ENCODE measurements around the gene GRM4.

Gene GRM4

GRCh38 chr6:34143196-34143883, 2.5 kb downstream of the GRM4 start:
- DNase-seq (ENCODE audit: low read depth in 1 of 2, low spot score in 1 of 2): no peak

GRCh38 chr6:34142061-34142998, 3.6 kb downstream of the GRM4 start:
- DNase-seq (ENCODE audit: low read depth in 1 of 2, low spot score in 1 of 2): no peak

GRCh38 chr6:34140075-34140474, 5.8 kb downstream of the GRM4 start:
- DNase-seq (ENCODE audit: low read depth in 1 of 2, low spot score in 1 of 2): no peak

GRCh38 chr6:34138914-34139510, 6.9 kb downstream of the GRM4 start:
- no peak for DNase-seq (ENCODE audit: low read depth in 1 of 2, low spot score in 1 of 2)

- no peak for DNase-seq (ENCODE audit: low read depth in 1 of 2, low spot score in 1 of 2)
These were observed 7.7 kb downstream of the GRM4 start for GRCh38 chr6:34138191-34138590.

- DNase-seq (ENCODE audit: low read depth in 1 of 2, low spot score in 1 of 2): no peak
These were observed 10.3 kb downstream of the GRM4 start for GRCh38 chr6:34135541-34135940.

GRCh38 chr6:34132486-34133185, 13.3 kb downstream of the GRM4 start:
- no peak for DNase-seq (ENCODE audit: low read depth in 1 of 2, low spot score in 1 of 2)

- DNase-seq (ENCODE audit: low read depth in 1 of 2, low spot score in 1 of 2): no peak
These were observed 14.3 kb downstream of the GRM4 start for GRCh38 chr6:34131326-34132290.

- DNase-seq (ENCODE audit: low read depth in 1 of 2, low spot score in 1 of 2): no peak
These were observed 15.0 kb downstream of the GRM4 start for GRCh38 chr6:34130862-34131261.

GRCh38 chr6:34129753-34130152, 16.1 kb downstream of the GRM4 start:
- no peak for DNase-seq (ENCODE audit: low read depth in 1 of 2, low spot score in 1 of 2)

- no peak for DNase-seq (ENCODE audit: low read depth in 1 of 2, low spot score in 1 of 2)
These were observed 17.8 kb downstream of the GRM4 start for GRCh38 chr6:34128045-34128444.

- no peak for DNase-seq (ENCODE audit: low read depth in 1 of 2, low spot score in 1 of 2)
These were observed 19.5 kb downstream of the GRM4 start for GRCh38 chr6:34126419-34126818.

GRCh38 chr6:34125939-34126338, 19.9 kb downstream of the GRM4 start:
- DNase-seq (ENCODE audit: low read depth in 1 of 2, low spot score in 1 of 2): no peak

- no peak for DNase-seq (ENCODE audit: low read depth in 1 of 2, low spot score in 1 of 2)
These were observed 24.8 kb downstream of the GRM4 start for GRCh38 chr6:34120953-34121675.

GRCh38 chr6:34115915-34116314, 30.0 kb downstream of the GRM4 start:
- DNase-seq (ENCODE audit: low read depth in 1 of 2, low spot score in 1 of 2): no peak

GRCh38 chr6:34115403-34115795, 30.5 kb downstream of the GRM4 start:
- no peak for DNase-seq (ENCODE audit: low read depth in 1 of 2, low spot score in 1 of 2)

GRCh38 chr6:34114695-34115402, 31.0 kb downstream of the GRM4 start:
- no peak for DNase-seq (ENCODE audit: low read depth in 1 of 2, low spot score in 1 of 2)

- DNase-seq (ENCODE audit: low read depth in 1 of 2, low spot score in 1 of 2): no peak
These were observed 32.4 kb downstream of the GRM4 start for GRCh38 chr6:34113532-34113931.

- no peak for DNase-seq (ENCODE audit: low read depth in 1 of 2, low spot score in 1 of 2)
These were observed 33.8 kb downstream of the GRM4 start for GRCh38 chr6:34112126-34112525.
